SU-DHL-6 (cell line): Measurements from ENCODE around the gene ABCC3.

Experiments used
- H2AFZ ChIP-seq: fragments of 200-600 bp; sonication (generic); 2 replicates; pipeline ENCODE4 v1.6.1; 2014; ENCODE audit warnings: low read depth, mild to moderate bottlenecking, moderate library complexity, mixed read lengths, antibody characterized with exemption, low read length; ENCODE audit not compliant: severe bottlenecking
- H3F3A ChIP-seq: fragments of 200-600 bp; shearing (Covaris generic); 2 replicates; pipeline ENCODE4 v1.6.0; 2016; ENCODE audit warnings: antibody characterized with exemption, mild to moderate bottlenecking; ENCODE audit not compliant: insufficient read depth
- H3K27ac ChIP-seq: fragments of 200-600 bp; sonication (generic); 2 replicates; pipeline ENCODE4 v1.5.1; 2016; ENCODE audit warnings: low read depth, mild to moderate bottlenecking, low read length, moderate library complexity, mixed read lengths
- H3K27me3 ChIP-seq: fragments of 200-600 bp; sonication (generic), shearing (Covaris generic); 2 replicates; pipeline ENCODE4 v1.6.0; 2014; ENCODE audit warnings: mild to moderate bottlenecking, low read length
- H3K36me3 ChIP-seq: fragments of 200-600 bp; sonication (generic); 2 replicates; pipeline ENCODE4 v1.6.1; 2014; ENCODE audit warnings: mild to moderate bottlenecking, low read length, mixed read lengths
- H3K4me2 ChIP-seq: fragments of 300-600, 200-600 bp; shearing (Covaris generic), sonication (generic); 2 replicates; pipeline ENCODE4 v1.6.0; 2014; ENCODE audit warnings: low read length, low read depth, mild to moderate bottlenecking; ENCODE audit not compliant: poor library complexity, severe bottlenecking
- H3K4me3 ChIP-seq: fragments of 200-600 bp; sonication (generic); 2 replicates; pipeline ENCODE4 v1.5.1; 2014; ENCODE audit warnings: antibody characterized with exemption, low read length, mild to moderate bottlenecking, mixed read lengths; ENCODE audit not compliant: insufficient read depth, poor library complexity, severe bottlenecking
- H3K79me2 ChIP-seq: fragments of 200-600 bp; sonication (generic); 2 replicates; pipeline ENCODE4 v1.6.1; 2014; ENCODE audit warnings: mild to moderate bottlenecking, low read length, moderate library complexity; ENCODE audit not compliant: insufficient read depth
- H3K9ac ChIP-seq: fragments of 200-600 bp; sonication (generic); 2 replicates; pipeline ENCODE4 v1.7.0; 2014; ENCODE audit warnings: mild to moderate bottlenecking, low read length
- H3K9me2 ChIP-seq: fragments of 200-600 bp; sonication (generic); replicated peaks from 2 replicates; pipeline ENCODE4 v1.6.1; 2014; ENCODE audit warnings: low read length; ENCODE audit not compliant: insufficient read depth
- H3K9me3 ChIP-seq: fragments of 200-600 bp; sonication (generic); 2 replicates; pipeline ENCODE4 v1.6.1; 2014; ENCODE audit warnings: low read length, mixed read lengths; ENCODE audit not compliant: insufficient read depth
- H4K20me1 ChIP-seq: fragments of 200-600 bp; sonication (generic); 2 replicates; pipeline ENCODE4 v1.6.1; 2014; ENCODE audit warnings: low read depth, mild to moderate bottlenecking, antibody characterized with exemption, low read length, moderate library complexity, mixed read lengths
- EZH2phosphoT487 ChIP-seq: fragments of 200-600 bp; sonication (generic), shearing (Covaris generic); conservative IDR thresholded peaks from 2 replicates; pipeline ENCODE4 v1.6.1; 2018; ENCODE audit warnings: mild to moderate bottlenecking, antibody characterized with exemption, low read length, moderate library complexity, mixed read lengths
- TF ChIP-seq, protein P1 (sequence below): fragments of 200-600 bp; sonication (generic); IDR thresholded peaks from one replicate; pipeline ENCODE4 v1.5.1; 2017; ENCODE audit warnings: antibody characterized with exemption, mild to moderate bottlenecking, low read length, moderate library complexity; ENCODE audit not compliant: insufficient read depth, poor library complexity, severe bottlenecking

ABCC3 gene

GRCh38 chr17:50668025-50668837, 33.5 kb downstream of the ABCC3 start:
- H3K9me2 ChIP-seq = no peaks in the 10 kb centered on the region
- H3K4me2 ChIP-seq = no peak overlapping the region
- no peak for TF ChIP-seq EZH2phosphoT487
- TF ChIP-seq, protein P1, sequence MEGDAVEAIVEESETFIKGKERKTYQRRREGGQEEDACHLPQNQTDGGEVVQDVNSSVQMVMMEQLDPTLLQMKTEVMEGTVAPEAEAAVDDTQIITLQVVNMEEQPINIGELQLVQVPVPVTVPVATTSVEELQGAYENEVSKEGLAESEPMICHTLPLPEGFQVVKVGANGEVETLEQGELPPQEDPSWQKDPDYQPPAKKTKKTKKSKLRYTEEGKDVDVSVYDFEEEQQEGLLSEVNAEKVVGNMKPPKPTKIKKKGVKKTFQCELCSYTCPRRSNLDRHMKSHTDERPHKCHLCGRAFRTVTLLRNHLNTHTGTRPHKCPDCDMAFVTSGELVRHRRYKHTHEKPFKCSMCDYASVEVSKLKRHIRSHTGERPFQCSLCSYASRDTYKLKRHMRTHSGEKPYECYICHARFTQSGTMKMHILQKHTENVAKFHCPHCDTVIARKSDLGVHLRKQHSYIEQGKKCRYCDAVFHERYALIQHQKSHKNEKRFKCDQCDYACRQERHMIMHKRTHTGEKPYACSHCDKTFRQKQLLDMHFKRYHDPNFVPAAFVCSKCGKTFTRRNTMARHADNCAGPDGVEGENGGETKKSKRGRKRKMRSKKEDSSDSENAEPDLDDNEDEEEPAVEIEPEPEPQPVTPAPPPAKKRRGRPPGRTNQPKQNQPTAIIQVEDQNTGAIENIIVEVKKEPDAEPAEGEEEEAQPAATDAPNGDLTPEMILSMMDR = no peak

DNA sequence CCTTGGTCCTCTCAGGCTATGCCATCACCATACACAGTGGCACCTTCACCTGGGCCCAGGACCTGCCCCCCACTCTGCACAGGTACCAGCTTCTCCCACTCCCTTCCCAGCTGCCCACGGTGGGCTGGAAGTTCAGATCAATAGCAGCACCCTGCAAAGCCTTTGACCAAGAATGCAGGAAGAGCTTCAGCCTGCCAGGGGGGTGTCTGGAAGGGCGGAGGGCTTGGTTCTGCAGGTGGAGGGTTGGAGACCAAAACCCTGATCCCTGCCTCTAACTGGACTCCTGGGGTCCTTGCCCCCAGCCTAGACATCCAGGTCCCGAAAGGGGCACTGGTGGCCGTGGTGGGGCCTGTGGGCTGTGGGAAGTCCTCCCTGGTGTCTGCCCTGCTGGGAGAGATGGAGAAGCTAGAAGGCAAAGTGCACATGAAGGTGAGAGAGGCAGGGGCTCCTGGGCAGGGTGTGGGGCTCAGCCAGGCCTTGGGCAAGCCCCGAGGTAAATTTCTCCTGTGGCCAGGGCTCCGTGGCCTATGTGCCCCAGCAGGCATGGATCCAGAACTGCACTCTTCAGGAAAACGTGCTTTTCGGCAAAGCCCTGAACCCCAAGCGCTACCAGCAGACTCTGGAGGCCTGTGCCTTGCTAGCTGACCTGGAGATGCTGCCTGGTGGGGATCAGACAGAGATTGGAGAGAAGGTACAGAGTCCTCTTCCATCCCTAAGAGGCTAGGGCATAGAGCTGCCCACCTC, 34.3 kb downstream of the ABCC3 start:
- Histone ChIP-seq H3K4me2 (no peak overlapping the region), H3K9me2 (no peaks in the 10 kb centered on the region), H3K4me3 (no peak overlapping the region), H3K36me3 (no peaks in the 10 kb centered on the region), H3F3A (no peaks in the 10 kb centered on the region), H3K9ac (no peak overlapping the region), H3K9me3 (no peaks in the 10 kb centered on the region), H4K20me1 (no peaks in the 10 kb centered on the region), H3K79me2 (no peaks in the 10 kb centered on the region), H2AFZ (no peak overlapping the region), H3K27me3 (no peaks in the 10 kb centered on the region), H3K27ac (no peak overlapping the region)
- TF ChIP-seq, protein P1 = no peak
- TF ChIP-seq EZH2phosphoT487 = no peak

More at GRCh38 chr17:50668025-50668837, 33.5 kb downstream of the ABCC3 start:
- no peaks in the 10 kb centered on the region for H3F3A ChIP-seq
- H3K36me3 ChIP-seq = no peaks in the 10 kb centered on the region
- no peaks in the 10 kb centered on the region for H3K9me3 ChIP-seq
- no peak overlapping the region for H3K9ac ChIP-seq
- no peaks in the 10 kb centered on the region for H4K20me1 ChIP-seq
- H3K4me3 ChIP-seq = no peak overlapping the region
- no peaks in the 10 kb centered on the region for H3K79me2 ChIP-seq
- H3K27ac ChIP-seq = no peak overlapping the region
- no peak overlapping the region for H2AFZ ChIP-seq
- H3K27me3 ChIP-seq = no peaks in the 10 kb centered on the region

- H3K4me3 ChIP-seq = no peak overlapping the region
- no peaks in the 10 kb centered on the region for H3K9me3 ChIP-seq
- H3K4me2 ChIP-seq = no peak overlapping the region
- no peaks in the 10 kb centered on the region for H3K27me3 ChIP-seq
- no peak overlapping the region for H3K9ac ChIP-seq
- TF ChIP-seq EZH2phosphoT487 = no peak
- TF ChIP-seq, protein P1 = no peak
- H3K36me3 ChIP-seq = no peaks in the 10 kb centered on the region
- no peaks in the 10 kb centered on the region for H4K20me1 ChIP-seq
- no peaks in the 10 kb centered on the region for H3K9me2 ChIP-seq
- H2AFZ ChIP-seq = no peak overlapping the region
- no peaks in the 10 kb centered on the region for H3F3A ChIP-seq
- H3K79me2 ChIP-seq = no peaks in the 10 kb centered on the region
- H3K27ac ChIP-seq = no peak overlapping the region
Measured at GRCh38 chr17:50672071-50672470, 37.4 kb downstream of the ABCC3 start.
